Neural cell (in vitro differentiated cells): ENCODE measurements around the gene IQGAP2.

Experiments
- CTCF ChIP-seq: fragments of 450-650 bp; IDR thresholded peaks from 2 replicates; pipeline ENCODE4 v1.5.1; 2014; ENCODE audit warnings: antibody characterized with exemption, mild to moderate bottlenecking, moderate library complexity; ENCODE audit not compliant: poor library complexity, severe bottlenecking
- EZH2 ChIP-seq: fragments of 200-600, 300-800 bp; shearing (Covaris generic), sonication (generic); IDR thresholded peaks from 2 replicates; pipeline ENCODE4 v1.6.1; 2014; ENCODE audit warnings: antibody characterized with exemption, low read length, borderline replicate concordance, mild to moderate bottlenecking; ENCODE audit not compliant: insufficient read depth, poor library complexity, severe bottlenecking
- MXI1 ChIP-seq: fragments of 450-650 bp; conservative IDR thresholded peaks from 2 replicates; pipeline ENCODE4 v1.6.1; 2014; ENCODE audit warnings: antibody characterized with exemption, mild to moderate bottlenecking; ENCODE audit not compliant: poor library complexity, severe bottlenecking
- RAD21 ChIP-seq: fragments of 450-650 bp; conservative IDR thresholded peaks from 2 replicates; pipeline ENCODE4 v1.6.1; 2014; ENCODE audit warnings: antibody characterized with exemption, mild to moderate bottlenecking, moderate library complexity
- REST ChIP-seq: IDR thresholded peaks from 2 replicates; pipeline ENCODE4 v1.6.1; 2012; ENCODE audit warnings: borderline replicate concordance
- SMC3 ChIP-seq: fragments of 450-650 bp; conservative IDR thresholded peaks from 2 replicates; pipeline ENCODE4 v1.6.1; 2014; ENCODE audit warnings: antibody characterized with exemption, mild to moderate bottlenecking, moderate library complexity; ENCODE audit not compliant: poor library complexity
- TAF1 ChIP-seq: IDR thresholded peaks from 2 replicates; pipeline ENCODE4 v1.6.1; 2012; ENCODE audit warnings: low read depth

GRCh38 chr5:76468635-76469425 is 65.7 kb downstream of the IQGAP2 start:
- no peak for TF ChIP-seq MXI1
- TF ChIP-seq CTCF, result no peak
- no peak for TF ChIP-seq REST
- TF ChIP-seq SMC3, result no peak
- no peak for TF ChIP-seq TAF1
- TF ChIP-seq EZH2, result no peak
- no peak for TF ChIP-seq RAD21
